Measurements from ENCODE around the gene INPP5D. TPM values are rescaled to one million over a fixed set of nuclear protein-coding genes. Genes with fewer than 3 reads are reported as not detected.

INPP5D gene
- total and polyA plus RNA-seq, 2 donors (not counting 3 experiments of a cell fraction or from before 2014, with no cell fraction given), result 13.9 to 46.6 TPM

- intact Hi-C loops (cut with micrococcal nuclease), result no loop called here
- Histone ChIP-seq H3K9me1 (replicated peaks; ENCODE audit: control insufficient read depth, extremely low read depth, insufficient read depth, low read length) (no peaks in the 10 kb centered on the region), H3K27ac (ENCODE audit: insufficient read depth, low read depth, low read length) (no peak overlapping the region), H4K20me1 (replicated peaks; ENCODE audit: control insufficient read depth, extremely low read depth, insufficient read depth, low read length) (no peaks in the 10 kb centered on the region), H3K27me3 (ENCODE audit: control insufficient read depth in 2 of 2, insufficient read depth in 2 of 2, low read length in 2 of 2) (no peaks in the 10 kb centered on the region), H3K79me2 (ENCODE audit: control insufficient read depth, insufficient read depth, low read length) (no peaks in the 10 kb centered on the region), H3K4me1 (ENCODE audit: control insufficient read depth, extremely low read depth, insufficient read depth, low read length) (no peaks in the 10 kb centered on the region), H3K9ac (replicated peaks; ENCODE audit: extremely low read depth, insufficient read depth, low read length) (no peak overlapping the region), H3K4me3 (replicated peaks in 1 of 3; ENCODE audit: insufficient read depth in 1 of 3, low read depth in 1 of 3, low read length in 3 of 3) (no peak overlapping the region), H3K4me2 (ENCODE audit: insufficient read depth, low read length) (no peak overlapping the region), H2AFZ (ENCODE audit: low read depth, low read length) (no peak overlapping the region), H3K36me3 (ENCODE audit: control insufficient read depth in 2 of 2, extremely low read depth in 1 of 2, insufficient read depth in 2 of 2, low read length in 2 of 2) (peaks cover 0 to 3% of the 10 kb centered on the region in 2 experiments), H3K9me3 (replicated peaks; ENCODE audit: control insufficient read depth, insufficient read depth, low read length) (no peaks in the 10 kb centered on the region)
- FAIRE-seq, result no peak
- POLR2A ChIA-PET, result no interaction called here
- TF ChIP-seq FOS (IDR thresholded peaks at IDR 0.05; ENCODE audit: borderline replicate concordance, insufficient read depth, low read length), result no peak
- TF ChIP-seq GATA2 (IDR thresholded peaks at IDR 0.05; ENCODE audit: insufficient read depth, insufficient read length, low read depth, low read length), result no peak
- TF ChIP-seq CTCF (IDR thresholded peaks at IDR 0.05; ENCODE audit: extremely low read depth in 1 of 2, insufficient read depth in 1 of 2, low read depth in 1 of 2, low read length in 2 of 2), result no peak
- no peak for TF ChIP-seq EZH2 (IDR thresholded peaks at IDR 0.05; ENCODE audit: borderline replicate concordance, low read depth, low read length, severe bottlenecking)
- no peak for TF ChIP-seq POLR2AphosphoS5 (IDR thresholded peaks at IDR 0.05; ENCODE audit: insufficient read depth, low read depth, low read length)
- TF ChIP-seq MAX (IDR thresholded peaks at IDR 0.05; ENCODE audit: insufficient read depth, insufficient read length), result no peak
- TF ChIP-seq JUN (IDR thresholded peaks at IDR 0.05; ENCODE audit: borderline replicate concordance, insufficient read depth, insufficient read length, low read depth), result no peak
- no peak for TF ChIP-seq POLR2A (IDR thresholded peaks at IDR 0.05; ENCODE audit: low read depth, low read length)
- BruUV-seq (replicated peaks), result no TSS peak
- DNase-seq (ENCODE audit: low read depth, low spot score), result no peak
- CTCF ChIA-PET, result interaction anchor here (1.5 to 1.6 kb wide), 2 partner anchors 8 to 10 kb away, joined by 3 to 5 read pairs; no protein-coding TSS in a partner anchor
- dilution Hi-C loops (cut with MboI; ENCODE audit: extremely low pct_ligation_motif_present, low sequenced_read_pairs), result no loop called here
These were observed 46.9 kb downstream of the INPP5D start for GRCh38 chr2:233107011-233107410.

All from endothelial cell of umbilical vein (primary cell).